WI38 (cell line): Measurements from ENCODE around the gene KLK1.
"Not testable (repeated sequence)": the region's sequence is repeated elsewhere in the genome, so short reads cannot be mapped to it uniquely, and the experiment has no call there.

ENCODE experiments used
- H3K4me3 ChIP-seq: 2 replicates; pipeline ENCODE4 v1.5.1; 2011; ENCODE audit warnings: low read depth, mild to moderate bottlenecking, control low read depth, low read length
- CTCF ChIP-seq: IDR thresholded peaks from 2 replicates; pipeline ENCODE4 v1.5.1; 2012; ENCODE audit warnings: low read depth, mild to moderate bottlenecking, control low read depth, low read length

KLK1 gene

GRCh38 chr19:50790922-50791467, 32.6 kb downstream of the KLK1 start:
- no peak for TF ChIP-seq CTCF

GRCh38 chr19:50790396-50790795, 33.2 kb downstream of the KLK1 start, which contains the start of gene ACP4:
Gene ACP4 (plus strand): TSS chr19:50790415. CDS start chr19:50790415, 0 bp downstream.
- H3K4me3 ChIP-seq, result no peak within 1 kb of the TSS
- TF ChIP-seq CTCF, result no peak

More at GRCh38 chr19:50790922-50791467, 32.6 kb downstream of the KLK1 start:
- H3K4me3 ChIP-seq, result no peak overlapping the region

DNA sequence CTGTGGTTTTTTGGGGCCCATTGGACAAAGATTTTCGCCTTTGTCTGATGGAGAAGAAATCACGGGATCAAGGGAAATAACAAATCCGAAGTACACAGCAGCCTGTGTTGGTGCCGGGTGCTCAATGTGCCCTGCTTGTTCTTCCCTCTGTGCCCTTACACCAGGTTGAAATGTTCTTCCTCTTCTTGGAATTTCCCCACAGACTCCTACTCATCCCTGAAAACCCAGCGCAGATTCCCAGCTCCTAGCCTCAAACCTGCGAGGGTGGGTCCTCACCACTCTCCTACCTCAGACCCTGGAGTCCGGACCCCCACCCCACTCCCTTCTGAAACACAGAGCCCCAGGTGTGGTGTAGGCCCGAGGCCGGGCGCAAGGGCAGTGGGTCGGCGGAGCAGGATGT, 38.3 kb downstream of the KLK1 start:
- H3K4me3 ChIP-seq, result no peak overlapping the region
- TF ChIP-seq CTCF, result no peak

DNA sequence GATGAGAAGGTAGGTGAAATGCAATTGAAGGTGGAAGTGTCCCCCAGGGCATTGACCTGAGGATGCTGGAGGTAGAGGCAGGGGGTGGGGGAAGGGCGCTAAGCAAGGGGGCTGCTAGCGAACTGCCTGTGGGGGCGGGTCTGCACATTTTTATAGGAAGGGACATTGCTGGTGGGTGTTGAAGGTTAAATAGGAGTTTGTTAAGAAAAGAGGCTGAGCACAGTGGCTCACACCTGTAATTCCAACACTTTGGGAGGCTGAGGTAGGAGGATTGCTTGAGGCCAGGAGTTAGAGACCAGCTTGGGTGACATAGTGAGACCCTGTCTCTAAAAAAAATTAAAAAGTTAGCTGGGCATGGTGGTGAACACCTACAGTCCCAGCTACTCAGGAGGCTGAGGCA, 38.9 kb downstream of the KLK1 start:
- no peak for TF ChIP-seq CTCF
- no peak overlapping the region for H3K4me3 ChIP-seq

GRCh38 chr19:50783848-50784152, 39.8 kb downstream of the KLK1 start:
- not testable (repeated sequence) for H3K4me3 ChIP-seq

- TF ChIP-seq CTCF, result no peak
- no peak overlapping the region for H3K4me3 ChIP-seq
Measured at GRCh38 chr19:50780753-50781435, 42.7 kb downstream of the KLK1 start.

DNA sequence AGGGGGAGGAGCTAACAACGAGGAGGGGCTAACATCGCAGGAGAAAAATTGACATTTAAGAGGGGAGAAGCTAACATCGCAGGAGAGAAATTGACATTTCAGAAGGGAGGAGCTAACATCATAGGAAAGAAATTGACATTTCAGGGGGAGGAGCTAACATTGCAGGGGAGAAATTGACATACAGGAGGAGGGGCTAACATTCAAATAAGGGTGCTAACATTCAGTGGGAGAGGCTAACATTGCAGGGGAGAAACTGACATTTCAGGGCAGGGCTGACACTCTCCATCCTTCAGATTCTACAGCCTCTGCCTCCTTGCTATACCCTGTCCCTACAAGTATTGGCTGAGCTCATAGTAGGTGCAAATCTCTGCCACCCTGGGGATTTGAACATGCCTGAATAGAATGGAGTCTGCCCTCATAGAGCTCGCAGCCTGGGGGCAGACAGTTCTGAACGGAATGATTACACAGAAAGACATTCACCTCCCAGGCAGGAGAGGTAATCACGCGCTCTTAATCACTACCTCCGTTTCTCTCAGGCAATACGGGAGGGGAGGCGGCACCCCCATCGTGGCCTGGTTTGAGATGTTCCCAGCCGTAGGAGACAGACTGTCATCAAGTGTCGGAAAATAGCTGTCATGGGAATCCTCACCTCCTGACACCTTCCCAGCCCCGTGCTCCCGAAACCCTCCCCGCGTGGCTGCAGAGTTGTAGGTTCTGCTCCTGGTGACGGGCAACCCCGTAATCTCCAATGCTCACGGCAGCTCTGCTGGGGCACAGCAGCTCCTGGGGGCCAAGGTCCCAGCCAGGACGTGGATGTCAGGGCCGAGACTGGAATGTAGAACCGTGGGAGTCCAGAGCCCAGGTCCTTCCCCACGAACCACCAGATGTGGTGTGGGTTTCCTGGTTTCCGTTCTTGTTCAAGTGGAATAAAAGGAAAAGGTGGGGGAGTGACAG, 43.8 kb downstream of the KLK1 start:
- H3K4me3 ChIP-seq, result no peak overlapping the region
- TF ChIP-seq CTCF, result no peak
